ENCODE measurements around the gene SLC35F6. TPM values are rescaled to one million over a fixed set of nuclear protein-coding genes. Genes with fewer than 3 reads are reported as not detected.
"Not testable (repeated sequence)": the region's sequence is repeated elsewhere in the genome, so short reads cannot be mapped to it uniquely, and the experiment has no call there.

SLC35F6 gene
- total RNA-seq, 1 donor from 2014 or later: 12.4 TPM

- DNase-seq: no peak
Measured at GRCh38 chr2:26784570-26785234, 20.6 kb downstream of the SLC35F6 start.

- DNase-seq: peak; percentile 99
Measured at GRCh38 chr2:26785431-26786206, 21.5 kb downstream of the SLC35F6 start, which contains the start of gene CENPA. Gene CENPA, plus strand, starts transcription at chr2:26786056. Its CDS starts 141 bp downstream, at chr2:26786197.

- DNase-seq: no peak
Measured at GRCh38 chr2:26786207-26787028, 22.3 kb downstream of the SLC35F6 start.

GRCh38 chr2:26792720-26793119, 28.6 kb downstream of the SLC35F6 start:
- no peak for DNase-seq

- no peak for DNase-seq
Measured at GRCh38 chr2:26793518-26793917, 29.4 kb downstream of the SLC35F6 start.

- not testable (repeated sequence) for DNase-seq
Measured at GRCh38 chr2:26795135-26795534, 31.1 kb downstream of the SLC35F6 start.

- DNase-seq: peak; percentile 13
Measured at GRCh38 chr2:26801328-26801727, 37.2 kb downstream of the SLC35F6 start.

- DNase-seq: no peak
Measured at GRCh38 chr2:26801796-26802195, 37.7 kb downstream of the SLC35F6 start.

GRCh38 chr2:26805241-26805676, 41.2 kb downstream of the SLC35F6 start:
- DNase-seq: no peak

- DNase-seq: no peak
Measured at GRCh38 chr2:26807788-26808460, 43.8 kb downstream of the SLC35F6 start.

GRCh38 chr2:26809211-26809610, 45.1 kb downstream of the SLC35F6 start:
- DNase-seq: no peak

- no peak for DNase-seq
Measured at GRCh38 chr2:26809876-26810577, 45.9 kb downstream of the SLC35F6 start.

GRCh38 chr2:26811261-26811660, 47.2 kb downstream of the SLC35F6 start:
- no peak for DNase-seq

GRCh38 chr2:26811791-26812694, 48.0 kb downstream of the SLC35F6 start:
- no peak for DNase-seq

GRCh38 chr2:26812731-26813130, 48.6 kb downstream of the SLC35F6 start:
- no peak for DNase-seq

- DNase-seq: not testable (repeated sequence)
Measured at GRCh38 chr2:26814072-26814765, 50.1 kb downstream of the SLC35F6 start.

GRCh38 chr2:26816893-26817292, 52.8 kb downstream of the SLC35F6 start:
- no peak for DNase-seq

- DNase-seq: no peak
Measured at GRCh38 chr2:26818255-26818654, 54.2 kb downstream of the SLC35F6 start.

GRCh38 chr2:26818972-26819371, 54.9 kb downstream of the SLC35F6 start:
- no peak for DNase-seq

GRCh38 chr2:26820932-26821331, 56.8 kb downstream of the SLC35F6 start:
- DNase-seq: no peak
